ENCODE data around the gene BANP.

DNA sequence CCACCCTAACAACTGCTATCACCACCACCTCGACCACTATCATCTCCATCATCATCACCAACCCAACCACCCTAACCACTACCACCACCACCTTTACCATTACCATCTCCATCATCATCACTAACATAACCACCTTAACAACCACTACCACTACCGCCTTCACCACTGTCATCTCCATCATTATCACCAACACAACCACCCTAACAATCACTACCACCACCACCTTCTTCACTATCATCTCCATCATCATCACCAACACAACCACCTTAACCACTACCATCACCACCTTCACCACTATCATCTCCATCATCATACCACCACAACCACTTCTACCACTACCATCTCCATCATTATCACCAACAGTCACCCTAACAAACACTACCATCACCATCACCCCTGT is 101.4 kb downstream of the BANP start:
- TF ChIP-seq, protein P1, sequence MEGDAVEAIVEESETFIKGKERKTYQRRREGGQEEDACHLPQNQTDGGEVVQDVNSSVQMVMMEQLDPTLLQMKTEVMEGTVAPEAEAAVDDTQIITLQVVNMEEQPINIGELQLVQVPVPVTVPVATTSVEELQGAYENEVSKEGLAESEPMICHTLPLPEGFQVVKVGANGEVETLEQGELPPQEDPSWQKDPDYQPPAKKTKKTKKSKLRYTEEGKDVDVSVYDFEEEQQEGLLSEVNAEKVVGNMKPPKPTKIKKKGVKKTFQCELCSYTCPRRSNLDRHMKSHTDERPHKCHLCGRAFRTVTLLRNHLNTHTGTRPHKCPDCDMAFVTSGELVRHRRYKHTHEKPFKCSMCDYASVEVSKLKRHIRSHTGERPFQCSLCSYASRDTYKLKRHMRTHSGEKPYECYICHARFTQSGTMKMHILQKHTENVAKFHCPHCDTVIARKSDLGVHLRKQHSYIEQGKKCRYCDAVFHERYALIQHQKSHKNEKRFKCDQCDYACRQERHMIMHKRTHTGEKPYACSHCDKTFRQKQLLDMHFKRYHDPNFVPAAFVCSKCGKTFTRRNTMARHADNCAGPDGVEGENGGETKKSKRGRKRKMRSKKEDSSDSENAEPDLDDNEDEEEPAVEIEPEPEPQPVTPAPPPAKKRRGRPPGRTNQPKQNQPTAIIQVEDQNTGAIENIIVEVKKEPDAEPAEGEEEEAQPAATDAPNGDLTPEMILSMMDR (IDR thresholded peaks at IDR 0.05) = no peak
- no peak for TF ChIP-seq POLR2A (IDR thresholded peaks at IDR 0.05)

Data from heart left ventricle (tissue), 13 donors.